A673 (cell line): ENCODE data around the gene INPP5F.
"Not testable (repeated sequence)": the region's sequence is repeated elsewhere in the genome, so short reads cannot be mapped to it uniquely, and the experiment has no call there.

Source experiments
- EZH2 ChIP-seq: fragments of 200-600 bp; sonication (generic); IDR thresholded peaks from 2 replicates; pipeline ENCODE4 v1.6.1; 2017; ENCODE audit warnings: borderline replicate concordance, low read depth, mild to moderate bottlenecking, mixed read lengths, antibody characterized with exemption, low read length; ENCODE audit not compliant: poor library complexity, severe bottlenecking
- TF ChIP-seq, protein P1 (sequence below): fragments of 300-800, 200-600 bp; sonication (generic); conservative IDR thresholded peaks from 2 replicates; pipeline ENCODE4 v1.5.1; 2017; ENCODE audit warnings: low read depth, mild to moderate bottlenecking, antibody characterized with exemption, low read length, moderate library complexity, mixed read lengths

DNA sequence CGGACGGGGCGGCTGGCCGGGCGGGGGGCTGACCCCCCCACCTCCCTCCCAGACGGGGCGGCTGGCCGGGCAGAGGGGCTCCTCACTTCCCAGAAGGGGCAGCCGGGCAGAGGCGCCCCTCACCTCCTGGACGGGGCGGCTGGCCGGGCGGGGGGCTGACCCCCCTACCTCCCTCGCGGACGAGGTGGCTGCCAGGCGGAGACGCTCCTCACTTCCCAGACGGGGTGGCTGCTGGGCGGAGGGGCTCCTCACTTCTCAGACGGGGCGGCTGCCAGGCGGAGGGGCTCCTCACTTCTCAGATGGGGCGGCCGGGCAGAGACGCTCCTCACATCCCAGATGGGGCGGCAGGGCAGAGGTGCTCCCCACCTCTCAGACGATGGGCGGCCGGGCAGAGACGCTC, 69.3 kb downstream of the INPP5F start:
- TF ChIP-seq, protein P1, sequence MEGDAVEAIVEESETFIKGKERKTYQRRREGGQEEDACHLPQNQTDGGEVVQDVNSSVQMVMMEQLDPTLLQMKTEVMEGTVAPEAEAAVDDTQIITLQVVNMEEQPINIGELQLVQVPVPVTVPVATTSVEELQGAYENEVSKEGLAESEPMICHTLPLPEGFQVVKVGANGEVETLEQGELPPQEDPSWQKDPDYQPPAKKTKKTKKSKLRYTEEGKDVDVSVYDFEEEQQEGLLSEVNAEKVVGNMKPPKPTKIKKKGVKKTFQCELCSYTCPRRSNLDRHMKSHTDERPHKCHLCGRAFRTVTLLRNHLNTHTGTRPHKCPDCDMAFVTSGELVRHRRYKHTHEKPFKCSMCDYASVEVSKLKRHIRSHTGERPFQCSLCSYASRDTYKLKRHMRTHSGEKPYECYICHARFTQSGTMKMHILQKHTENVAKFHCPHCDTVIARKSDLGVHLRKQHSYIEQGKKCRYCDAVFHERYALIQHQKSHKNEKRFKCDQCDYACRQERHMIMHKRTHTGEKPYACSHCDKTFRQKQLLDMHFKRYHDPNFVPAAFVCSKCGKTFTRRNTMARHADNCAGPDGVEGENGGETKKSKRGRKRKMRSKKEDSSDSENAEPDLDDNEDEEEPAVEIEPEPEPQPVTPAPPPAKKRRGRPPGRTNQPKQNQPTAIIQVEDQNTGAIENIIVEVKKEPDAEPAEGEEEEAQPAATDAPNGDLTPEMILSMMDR: not testable (repeated sequence)
- not testable (repeated sequence) for TF ChIP-seq EZH2
